Measurements from ENCODE around the gene UBE2G2. TPM values are rescaled to one million over a fixed set of nuclear protein-coding genes. Genes with fewer than 3 reads are reported as not detected.
A peak's percentile ranks its signal among the peaks of the same experiment; 100 is the strongest.

UBE2G2 gene
- total and polyA plus RNA-seq, 7 experiments from 2014 or later, result 50.7 to 150 (median 118) TPM

GRCh38 chr21:44791993-44792392, 9.6 kb downstream of the UBE2G2 start:
- peaks cover 5 to 22% (median 7%) of the 10 kb centered on the region in 5 donors for H3K36me3 Mint-ChIP-seq
- Histone ChIP-seq H3K4me1 (ENCODE audit: control insufficient read depth in 2 of 2, insufficient read depth in 2 of 2, low read length in 2 of 2) (peaks cover 7 to 10% of the 10 kb centered on the region in 2 donors), H3K27ac (ENCODE audit: low read depth, low read length) (no peak overlapping the region), H3K27me3 (ENCODE audit: control insufficient read depth in 2 of 2, insufficient read depth in 2 of 2, low read length in 2 of 2) (no peaks in the 10 kb centered on the region), H3K36me3 (ENCODE audit: control insufficient read depth in 2 of 3, insufficient read depth in 3 of 3, low read length in 3 of 3) (peaks cover 0 to 15% (median 8%) of the 10 kb centered on the region in 3 experiments), H3K9me3 (ENCODE audit: control insufficient read depth in 2 of 3, low read length in 3 of 3) (no peaks in the 10 kb centered on the region), H3K4me3 (ENCODE audit: low read length) (no peak overlapping the region)
- no peak overlapping the region for H3K4me3 Mint-ChIP-seq
- H3K27me3 Mint-ChIP-seq, result no peaks in the 10 kb centered on the region
- CTCF ChIA-PET, result interaction anchor here (0.9 kb wide), 1 partner anchor 50 kb away, joined by 3 read pairs; no protein-coding TSS in a partner anchor
- ATAC-seq, result no peak
- peaks cover 18 to 66% (median 56%) of the 10 kb centered on the region in 7 donors for H3K4me1 Mint-ChIP-seq
- POLR2A ChIA-PET, result no interaction called here
- no peaks in the 10 kb centered on the region for H3K9me3 Mint-ChIP-seq
- peak overlapping the region in 2 of 9 donors; percentile 12 to 68 for H3K27ac Mint-ChIP-seq
- intact Hi-C loops (cut with micrococcal nuclease), result loop anchor here in 1 of 2 donors (2.0 kb wide), 1 partner anchor 83 kb away; no protein-coding TSS in a partner anchor
- DNase-seq, result no peak

DNA sequence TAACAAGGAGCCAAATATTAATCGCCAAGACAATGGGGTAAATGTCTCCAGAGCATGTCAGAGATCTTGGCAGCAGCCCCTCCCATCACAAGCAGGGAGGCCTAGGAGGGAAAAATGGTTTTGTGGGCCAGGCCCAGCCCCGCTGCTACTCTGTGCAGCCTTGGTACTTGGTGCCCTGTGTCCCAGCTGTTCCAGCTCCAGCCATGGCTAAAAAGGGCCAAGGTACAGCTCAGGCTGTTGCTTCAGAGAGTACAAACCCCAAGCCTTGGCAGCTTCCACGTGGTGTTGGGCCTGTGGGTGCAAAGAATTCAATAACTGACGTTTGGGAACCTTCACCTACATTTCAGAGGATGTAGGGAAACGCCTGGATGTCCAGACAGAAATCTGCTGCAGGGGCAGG, 10.4 kb downstream of the UBE2G2 start:
- no peak overlapping the region for H3K4me3 Mint-ChIP-seq
- ATAC-seq, result no peak
- Histone ChIP-seq H3K27ac (ENCODE audit: low read depth, low read length) (no peak overlapping the region), H3K4me3 (ENCODE audit: low read length) (no peak overlapping the region), H3K27me3 (ENCODE audit: control insufficient read depth in 2 of 2, insufficient read depth in 2 of 2, low read length in 2 of 2) (no peaks in the 10 kb centered on the region), H3K36me3 (ENCODE audit: control insufficient read depth in 2 of 3, insufficient read depth in 3 of 3, low read length in 3 of 3) (peaks cover 0 to 12% (median under 1%) of the 10 kb centered on the region in 3 experiments), H3K4me1 (ENCODE audit: control insufficient read depth in 2 of 2, insufficient read depth in 2 of 2, low read length in 2 of 2) (peaks cover 7 to 10% of the 10 kb centered on the region in 2 donors), H3K9me3 (ENCODE audit: control insufficient read depth in 2 of 3, low read length in 3 of 3) (no peaks in the 10 kb centered on the region)
- intact Hi-C loops (cut with micrococcal nuclease), result no loop called here
- POLR2A ChIA-PET, result no interaction called here
- H3K4me1 Mint-ChIP-seq, result peaks cover 13 to 62% (median 50%) of the 10 kb centered on the region in 7 donors
- CTCF ChIA-PET, result interaction anchor here (0.9 kb wide), 1 partner anchor 49 kb away, joined by 3 read pairs; no protein-coding TSS in a partner anchor
- H3K27me3 Mint-ChIP-seq, result no peaks in the 10 kb centered on the region
- H3K27ac Mint-ChIP-seq, result peak overlapping the region in 2 of 9 donors; percentile 17 to 53
- no peak for DNase-seq
- peaks cover 5 to 20% (median 10%) of the 10 kb centered on the region in 5 donors for H3K36me3 Mint-ChIP-seq
- no peaks in the 10 kb centered on the region for H3K9me3 Mint-ChIP-seq

- ChIA-PET CTCF (interaction anchor here (1.2 kb wide), 1 partner anchor 280 kb away, joined by 4 read pairs; no protein-coding TSS in a partner anchor), POLR2A (interaction anchor here (1.0 kb wide), 1 partner anchor 275 kb away, joined by 3 read pairs; no protein-coding TSS in a partner anchor)
- Histone ChIP-seq H3K27me3 (ENCODE audit: control insufficient read depth in 2 of 2, insufficient read depth in 2 of 2, low read length in 2 of 2) (no peaks in the 10 kb centered on the region), H3K4me3 (ENCODE audit: low read length) (no peak overlapping the region), H3K36me3 (ENCODE audit: control insufficient read depth in 2 of 3, insufficient read depth in 3 of 3, low read length in 3 of 3) (peaks cover 0 to 10% (median 0%) of the 10 kb centered on the region in 3 experiments), H3K9me3 (ENCODE audit: control insufficient read depth in 2 of 3, low read length in 3 of 3) (no peaks in the 10 kb centered on the region), H3K4me1 (ENCODE audit: control insufficient read depth in 2 of 2, insufficient read depth in 2 of 2, low read length in 2 of 2) (peaks cover 7 to 10% of the 10 kb centered on the region in 2 donors), H3K27ac (ENCODE audit: low read depth, low read length) (no peak overlapping the region)
- Mint-ChIP-seq H3K4me1 (peaks cover 14 to 61% (median 49%) of the 10 kb centered on the region in 7 donors), H3K27me3 (no peaks in the 10 kb centered on the region), H3K9me3 (no peaks in the 10 kb centered on the region), H3K36me3 (peaks cover 5 to 26% (median 18%) of the 10 kb centered on the region in 5 donors), H3K4me3 (no peak overlapping the region), H3K27ac (peak overlapping the region in 3 of 9 donors; percentile 10 to 43 (median 12))
- ATAC-seq (no peak), DNase-seq (no peak)
- intact Hi-C loops (cut with micrococcal nuclease), result no loop called here
Observed at GRCh38 chr21:44790368-44790767, 11.3 kb downstream of the UBE2G2 start.

- Histone ChIP-seq H3K9me3 (ENCODE audit: control insufficient read depth in 2 of 3, low read length in 3 of 3) (no peaks in the 10 kb centered on the region), H3K36me3 (ENCODE audit: control insufficient read depth in 2 of 3, insufficient read depth in 3 of 3, low read length in 3 of 3) (peaks cover 0 to 7% (median 0%) of the 10 kb centered on the region in 3 experiments), H3K27me3 (ENCODE audit: control insufficient read depth in 2 of 2, insufficient read depth in 2 of 2, low read length in 2 of 2) (no peaks in the 10 kb centered on the region), H3K27ac (ENCODE audit: low read depth, low read length) (no peak overlapping the region), H3K4me1 (ENCODE audit: control insufficient read depth in 2 of 2, insufficient read depth in 2 of 2, low read length in 2 of 2) (peaks cover 7 to 10% of the 10 kb centered on the region in 2 donors), H3K4me3 (ENCODE audit: low read length) (no peak overlapping the region)
- no peak for ATAC-seq
- ChIA-PET CTCF (interaction anchor here (0.6 to 1.2 kb wide), 3 partner anchors 182 to 303 kb away, joined by 3 to 6 read pairs (median 4); no protein-coding TSS in a partner anchor), POLR2A (interaction anchor here (1.0 kb wide), 1 partner anchor 275 kb away, joined by 3 read pairs; no protein-coding TSS in a partner anchor)
- no peaks in the 10 kb centered on the region for H3K27me3 Mint-ChIP-seq
- H3K27ac Mint-ChIP-seq, result peak overlapping the region in 2 of 9 donors; percentile 19 to 65
- H3K4me3 Mint-ChIP-seq, result no peak overlapping the region
- H3K9me3 Mint-ChIP-seq, result no peaks in the 10 kb centered on the region
- no peak for DNase-seq
- intact Hi-C loops (cut with micrococcal nuclease), result no loop called here
- H3K4me1 Mint-ChIP-seq, result peaks cover 14 to 64% (median 52%) of the 10 kb centered on the region in 7 donors
- peaks cover 5 to 29% (median 20%) of the 10 kb centered on the region in 5 donors for H3K36me3 Mint-ChIP-seq
Observed at GRCh38 chr21:44789880-44790279, 11.7 kb downstream of the UBE2G2 start.

DNA sequence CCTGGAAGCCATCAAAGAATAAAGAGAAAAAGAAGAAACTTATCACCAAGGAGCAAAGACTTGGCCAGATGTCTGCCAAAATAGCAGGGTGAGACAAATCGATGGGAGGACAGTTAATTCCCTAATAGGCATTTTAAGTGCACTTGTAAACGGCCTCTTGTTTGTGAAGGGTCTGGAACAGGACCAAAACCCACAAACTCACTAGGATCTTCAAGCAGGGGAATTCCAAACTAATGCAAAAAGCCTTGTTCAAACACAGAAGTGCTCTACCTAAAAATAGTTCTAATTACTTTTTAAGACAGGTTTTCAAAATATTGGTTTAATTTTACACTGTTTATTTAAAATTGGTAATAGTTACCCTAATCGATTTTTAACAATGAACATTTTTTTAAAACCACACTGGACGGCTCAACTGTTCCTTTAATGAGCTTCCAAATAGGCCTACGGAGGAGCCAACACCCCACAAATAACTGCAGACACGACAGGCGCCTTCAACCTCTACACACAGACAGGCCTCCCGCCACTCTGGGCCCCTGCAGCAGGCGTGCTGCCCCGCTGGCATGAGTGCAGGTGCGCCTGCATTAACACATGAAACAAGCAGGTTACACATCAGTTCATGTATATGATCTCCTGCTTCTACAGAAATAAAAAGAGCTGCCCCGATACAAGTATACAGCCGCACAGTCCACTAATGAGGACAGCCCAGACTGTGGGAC, 15.8 kb downstream of the UBE2G2 start:
- Mint-ChIP-seq H3K9me3 (no peaks in the 10 kb centered on the region), H3K36me3 (peaks cover 4 to 42% (median 22%) of the 10 kb centered on the region in 5 donors), H3K4me3 (no peak overlapping the region), H3K4me1 (peaks cover 8 to 51% (median 42%) of the 10 kb centered on the region in 7 donors), H3K27me3 (no peaks in the 10 kb centered on the region), H3K27ac (peak overlapping the region in 4 of 9 donors; percentile 32 to 80 (median 46))
- Histone ChIP-seq H3K4me1 (ENCODE audit: control insufficient read depth in 2 of 2, insufficient read depth in 2 of 2, low read length in 2 of 2) (no peaks in the 10 kb centered on the region), H3K27me3 (ENCODE audit: control insufficient read depth in 2 of 2, insufficient read depth in 2 of 2, low read length in 2 of 2) (no peaks in the 10 kb centered on the region), H3K4me3 (ENCODE audit: low read length) (no peak overlapping the region), H3K36me3 (ENCODE audit: control insufficient read depth in 2 of 3, insufficient read depth in 3 of 3, low read length in 3 of 3) (peaks cover 0 to 28% (median 0%) of the 10 kb centered on the region in 3 experiments), H3K27ac (ENCODE audit: low read depth, low read length) (no peak overlapping the region), H3K9me3 (ENCODE audit: control insufficient read depth in 2 of 3, low read length in 3 of 3) (no peaks in the 10 kb centered on the region)
- ChIA-PET CTCF (no interaction called here), POLR2A (no interaction called here)
- DNase-seq (no peak), ATAC-seq (no peak)
- intact Hi-C loops (cut with micrococcal nuclease), result no loop called here

- Mint-ChIP-seq H3K4me1 (peaks cover 7 to 52% (median 42%) of the 10 kb centered on the region in 7 donors), H3K9me3 (no peaks in the 10 kb centered on the region), H3K4me3 (no peak overlapping the region), H3K27ac (peak overlapping the region in 1 of 9 donors; percentile 23), H3K36me3 (peaks cover 1 to 38% (median 18%) of the 10 kb centered on the region in 5 donors), H3K27me3 (no peaks in the 10 kb centered on the region)
- DNase-seq (no peak), ATAC-seq (no peak)
- H3K4me1 ChIP-seq (ENCODE audit: control insufficient read depth in 2 of 2, insufficient read depth in 2 of 2, low read length in 2 of 2), result no peaks in the 10 kb centered on the region
- H3K27me3 ChIP-seq (ENCODE audit: control insufficient read depth in 2 of 2, insufficient read depth in 2 of 2, low read length in 2 of 2), result no peaks in the 10 kb centered on the region
- intact Hi-C loops (cut with micrococcal nuclease), result no loop called here
- no peaks in the 10 kb centered on the region for H3K9me3 ChIP-seq (ENCODE audit: control insufficient read depth in 2 of 3, low read length in 3 of 3)
- H3K27ac ChIP-seq (ENCODE audit: low read depth, low read length), result no peak overlapping the region
- ChIA-PET CTCF (interaction anchor here (1.8 kb wide), 1 partner anchor 9 kb away, joined by 5 read pairs; no protein-coding TSS in a partner anchor), POLR2A (no interaction called here)
- H3K36me3 ChIP-seq (ENCODE audit: control insufficient read depth in 2 of 3, insufficient read depth in 3 of 3, low read length in 3 of 3), result peaks cover 0 to 29% (median 0%) of the 10 kb centered on the region in 3 experiments
- H3K4me3 ChIP-seq (ENCODE audit: low read length), result no peak overlapping the region
Observed at GRCh38 chr21:44784810-44785209, 16.8 kb downstream of the UBE2G2 start.

Data from naive thymus-derived CD4-positive, alpha-beta T cell (primary cell).